DMS53 (cell line): ENCODE results near the gene ATP2B3.

ENCODE experiments used
- DNase-seq: peaks from one replicate; lab custom pipeline; 2025; lab: John Stamatoyannopoulos, UW

Gene ATP2B3

GRCh38 chrX:153517423-153517822 is at the start of gene ATP2B3:
TSS of gene ATP2B3 (plus strand) at chrX:153517642. CDS start at chrX:153536248, 18,606 bp downstream.
- no peak for DNase-seq

GRCh38 chrX:153468008-153468580 is 49.3 kb upstream of the ATP2B3 start:
- no peak for DNase-seq

GRCh38 chrX:153469811-153470410 is 47.5 kb upstream of the ATP2B3 start:
- peak; percentile 76 for DNase-seq

- DNase-seq = peak; percentile 94
Measured at GRCh38 chrX:153470411-153471363, 46.8 kb upstream of the ATP2B3 start, which contains the start of gene HAUS7. TSS of gene HAUS7 (minus strand) at chrX:153470576. CDS start at chrX:153470557, 19 bp downstream.

- no peak for DNase-seq
Measured at GRCh38 chrX:153471663-153472280, 45.7 kb upstream of the ATP2B3 start.

GRCh38 chrX:153473126-153473525 is 44.3 kb upstream of the ATP2B3 start:
- DNase-seq = no peak

GRCh38 chrX:153474266-153474665 is 43.2 kb upstream of the ATP2B3 start:
- DNase-seq = no peak

GRCh38 chrX:153474718-153475117 is 42.7 kb upstream of the ATP2B3 start:
- DNase-seq = peak; percentile 61

- DNase-seq = no peak
Measured at GRCh38 chrX:153475271-153475670, 42.2 kb upstream of the ATP2B3 start.

- no peak for DNase-seq
Measured at GRCh38 chrX:153475751-153476281, 41.6 kb upstream of the ATP2B3 start.

GRCh38 chrX:153476666-153477363 is 40.6 kb upstream of the ATP2B3 start:
- DNase-seq = no peak

GRCh38 chrX:153477364-153477857 is 40.0 kb upstream of the ATP2B3 start:
- DNase-seq = no peak

- DNase-seq = no peak
Measured at GRCh38 chrX:153477901-153478300, 39.5 kb upstream of the ATP2B3 start.

- DNase-seq = no peak
Measured at GRCh38 chrX:153478746-153479145, 38.7 kb upstream of the ATP2B3 start.

GRCh38 chrX:153481043-153481442 is 36.4 kb upstream of the ATP2B3 start:
- no peak for DNase-seq

GRCh38 chrX:153482376-153483015 is 34.9 kb upstream of the ATP2B3 start:
- DNase-seq = no peak

GRCh38 chrX:153485396-153486080 is 31.9 kb upstream of the ATP2B3 start:
- peak; percentile 18 for DNase-seq

- DNase-seq = no peak
Measured at GRCh38 chrX:153486171-153486570, 31.3 kb upstream of the ATP2B3 start.

- DNase-seq = no peak
Measured at GRCh38 chrX:153487590-153488071, 29.8 kb upstream of the ATP2B3 start.
